Posterior vena cava (tissue), 2 donors: ENCODE measurements around the gene GNB1L. TPM values are rescaled to one million over a fixed set of nuclear protein-coding genes. Genes with fewer than 3 reads are reported as not detected.

Experiments used
- DNase-seq: peaks from one replicate; pipeline ENCODE4 v3.0.0-alpha.2; 2020; ENCODE audit warnings: low spot score
- intact Hi-C, 2 donors: fragments of 100-400 bp; cut with DNase I; formaldehyde crosslinking; loops; one replicate each; pipeline versions ENCODE4 v1.14.1 to v1.14.2; 2022 to 2023
- total RNA-seq, 2 donors: library from RNA; stranded (reverse); fragmentation: NEBNext Ultra II Directional; extraction: Animal tissue kit (Norgen Biotek cat#: 25700); gene quantifications; one replicate each; pipeline ENCODE4 v1.2.1, GENCODE V29; 2021
- donor health status: DM: yes; HTN: yes; CAD: no.
- donor health status: DM: yes; HTN: yes; CAD: no.

GNB1L gene
- total RNA-seq, 2 donors from 2014 or later, result 3.6 to 3.9 TPM

DNA sequence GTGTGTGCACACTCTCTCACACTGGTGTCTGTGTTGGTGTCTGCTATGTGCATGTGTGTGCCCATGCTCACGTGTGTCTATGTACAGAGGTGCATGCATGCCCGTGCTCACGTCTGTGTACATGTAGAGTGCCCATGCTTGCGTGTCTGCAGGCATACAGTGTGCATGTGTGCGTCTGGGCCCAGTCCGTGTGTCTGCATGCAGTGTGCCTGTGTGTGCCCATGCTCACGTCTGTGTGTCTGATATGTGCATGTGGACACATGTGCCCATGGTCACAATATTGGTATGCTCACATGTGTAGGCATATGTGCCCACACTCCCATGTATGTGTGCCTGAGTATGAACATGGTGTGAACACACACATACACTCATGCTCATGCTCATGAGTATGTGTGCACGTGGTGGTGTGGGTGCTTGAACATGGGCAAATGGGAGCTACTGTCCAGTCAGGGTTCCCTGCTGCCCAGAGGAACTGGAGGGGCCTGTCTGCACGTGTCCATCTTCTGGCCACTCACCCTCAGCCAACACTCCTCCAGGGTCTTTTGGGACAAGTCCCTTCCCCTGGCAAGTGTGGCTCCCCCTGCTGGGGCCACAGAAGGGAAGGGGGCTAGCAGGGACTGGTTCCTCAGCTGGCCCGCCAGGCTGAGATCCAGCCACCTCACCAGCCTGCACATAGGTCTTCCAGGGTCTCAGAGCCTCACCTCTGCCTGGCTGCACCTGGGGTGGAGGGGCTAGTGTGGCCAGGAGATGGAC is 101.4 kb downstream of the GNB1L start:
- no peak for DNase-seq
- intact Hi-C loops, result no loop called here

DNA sequence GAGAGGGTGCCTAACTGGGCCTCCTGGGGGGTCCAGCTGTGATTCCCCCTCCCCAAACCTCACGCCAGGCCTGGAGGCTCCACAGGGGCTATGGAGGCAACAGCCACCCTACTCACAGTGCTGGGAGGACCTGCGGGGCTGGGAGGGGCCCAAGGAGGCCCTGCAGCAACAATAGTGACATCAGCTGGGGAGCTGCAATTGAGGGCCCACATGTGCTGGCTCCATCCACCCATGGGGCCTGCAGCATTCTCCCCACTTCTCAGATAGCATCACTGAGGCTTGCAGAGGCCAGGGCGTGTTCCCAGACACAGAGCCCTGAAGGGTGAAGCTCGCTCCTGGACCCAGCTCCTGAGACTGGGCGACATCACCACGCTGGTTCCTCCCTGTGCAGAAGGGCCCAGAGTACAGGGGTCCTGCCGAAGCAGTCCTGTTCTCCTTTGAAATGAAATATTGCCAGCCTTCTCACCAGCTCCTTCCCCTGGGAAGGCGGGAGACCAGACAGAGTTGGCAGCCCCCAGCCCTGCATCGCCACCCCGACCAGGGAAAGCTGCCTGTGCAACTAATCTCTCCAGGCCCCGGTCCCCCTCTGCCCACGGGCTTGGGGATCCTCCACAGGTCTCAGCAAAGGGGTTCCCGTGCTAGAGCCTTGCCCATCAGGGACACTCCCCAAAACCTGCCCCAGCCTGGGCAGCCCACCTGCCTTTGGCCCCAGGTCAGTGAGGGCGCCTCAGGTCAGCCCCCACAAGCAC is 103.0 kb downstream of the GNB1L start:
- intact Hi-C loops, result no loop called here
- no peak for DNase-seq

DNA sequence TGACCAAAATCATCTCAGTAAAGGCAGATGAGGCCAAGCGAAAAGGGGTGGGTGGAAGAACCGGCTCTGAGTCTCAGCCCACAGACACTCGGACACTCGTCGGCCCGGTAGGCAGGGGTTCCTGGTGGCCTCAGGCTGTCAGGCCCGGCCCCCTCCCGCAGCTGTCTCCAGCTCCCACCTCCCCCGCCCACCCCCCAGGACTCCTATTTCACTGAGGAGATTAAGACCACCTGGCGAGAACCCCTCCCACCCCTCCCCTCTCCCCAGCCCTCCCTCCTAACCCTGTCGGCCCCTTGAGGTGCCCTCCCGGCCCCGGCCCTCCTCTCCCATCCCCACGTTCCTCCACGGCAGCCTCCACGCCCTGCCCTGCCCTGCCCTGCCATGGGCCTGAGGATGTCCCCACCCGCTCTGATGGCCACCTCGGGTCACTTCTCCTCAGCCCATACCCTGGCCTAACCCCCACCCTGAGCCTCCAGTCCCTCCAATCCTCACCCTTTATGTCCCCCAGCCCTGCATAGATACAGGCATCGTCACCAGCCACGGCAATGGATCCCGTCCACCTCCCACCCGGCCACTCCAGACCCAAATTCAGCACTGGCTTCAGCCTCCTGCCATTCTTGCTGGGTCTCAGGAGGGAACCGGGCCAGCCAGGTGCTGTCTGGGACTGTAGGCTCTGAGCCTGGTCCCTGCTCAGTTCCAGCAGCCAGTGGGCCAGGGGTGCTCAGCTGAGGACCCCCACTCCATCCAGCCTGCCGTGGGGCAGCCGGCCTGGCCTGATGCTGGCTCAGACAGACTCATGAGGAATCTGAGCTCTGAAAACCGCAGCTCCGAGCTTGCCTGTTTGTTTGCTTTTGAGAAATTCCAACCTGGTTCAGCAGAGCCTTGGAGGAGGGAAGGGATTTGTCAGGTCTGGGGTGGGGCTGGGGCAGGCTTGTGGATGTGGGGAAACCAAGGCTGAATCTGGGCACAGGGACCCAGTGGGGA is 103.9 kb downstream of the GNB1L start:
- intact Hi-C loops, result no loop called here
- DNase-seq, result no peak

DNA sequence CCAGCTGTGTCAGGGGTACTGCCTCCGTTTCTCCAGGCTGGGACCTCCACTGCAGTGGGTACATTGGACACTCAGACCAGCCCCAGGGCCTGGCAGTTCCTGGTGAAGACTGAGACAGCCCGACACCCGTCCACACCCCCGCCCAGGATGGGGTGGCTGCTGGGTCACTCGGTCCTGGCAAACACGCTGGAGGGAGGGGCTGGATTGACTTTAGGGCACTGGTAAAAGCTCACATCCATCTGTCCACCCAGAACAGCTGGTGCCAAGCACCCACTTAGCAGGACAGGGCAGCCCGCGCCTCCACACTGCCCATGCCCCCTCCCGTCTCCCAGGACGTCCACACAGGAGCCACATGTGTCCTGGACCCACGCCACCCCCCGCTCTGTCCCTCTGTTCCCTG is 104.8 kb downstream of the GNB1L start:
- DNase-seq, result no peak
- intact Hi-C loops, result no loop called here

DNA sequence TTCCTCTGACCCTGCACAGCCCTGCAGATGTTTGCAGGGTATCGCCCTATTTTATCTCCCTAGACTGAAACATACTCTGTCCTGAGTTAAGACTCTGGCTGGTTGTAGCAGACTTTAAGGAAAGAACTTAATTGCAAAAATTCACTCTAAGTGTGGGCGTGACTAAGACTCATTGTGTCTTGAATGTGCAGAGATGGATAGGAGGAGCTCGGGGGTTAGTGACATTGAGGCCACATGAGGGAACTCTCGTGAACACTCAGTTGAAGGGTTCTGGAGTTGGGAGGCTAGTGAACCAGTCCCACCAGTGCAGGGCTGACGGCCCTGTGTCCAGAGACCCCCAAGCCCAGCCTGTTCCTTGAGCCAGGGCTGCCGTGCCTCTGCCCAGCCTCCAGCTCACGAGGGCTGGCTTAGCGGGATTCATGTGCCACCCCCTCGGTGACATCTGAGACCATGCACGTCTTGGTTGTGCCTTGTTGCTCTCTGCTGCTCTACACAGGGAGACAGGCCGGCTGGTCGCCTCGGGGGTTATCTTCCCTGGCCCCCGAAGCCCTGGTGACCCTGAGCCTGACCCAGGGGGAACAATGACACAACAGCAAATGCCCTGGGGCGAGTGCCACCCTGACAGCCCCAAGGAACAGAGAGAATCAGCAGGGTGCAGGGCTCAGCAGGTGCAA is 105.5 kb downstream of the GNB1L start:
- intact Hi-C loops, result no loop called here
- DNase-seq, result no peak

DNA sequence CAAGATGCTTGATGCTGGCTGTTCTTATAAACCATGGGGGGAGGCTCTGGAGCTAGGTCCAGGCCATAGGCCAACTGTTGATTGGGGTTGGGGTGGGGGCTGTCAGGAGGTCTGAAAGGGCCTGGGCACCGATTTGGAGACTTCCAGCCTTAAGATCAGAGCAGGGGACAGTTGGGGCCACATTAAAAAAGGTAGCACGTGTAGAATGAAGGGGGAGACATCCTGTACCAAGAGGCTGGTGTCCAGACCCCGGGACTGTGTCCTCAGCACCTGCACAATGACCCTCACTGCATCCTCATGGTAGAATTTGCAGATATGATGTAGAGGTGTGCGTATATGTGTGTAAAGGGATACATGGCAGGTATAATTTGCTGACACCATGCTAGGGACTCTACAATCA is 106.5 kb downstream of the GNB1L start:
- intact Hi-C loops, result no loop called here
- DNase-seq, result no peak

DNA sequence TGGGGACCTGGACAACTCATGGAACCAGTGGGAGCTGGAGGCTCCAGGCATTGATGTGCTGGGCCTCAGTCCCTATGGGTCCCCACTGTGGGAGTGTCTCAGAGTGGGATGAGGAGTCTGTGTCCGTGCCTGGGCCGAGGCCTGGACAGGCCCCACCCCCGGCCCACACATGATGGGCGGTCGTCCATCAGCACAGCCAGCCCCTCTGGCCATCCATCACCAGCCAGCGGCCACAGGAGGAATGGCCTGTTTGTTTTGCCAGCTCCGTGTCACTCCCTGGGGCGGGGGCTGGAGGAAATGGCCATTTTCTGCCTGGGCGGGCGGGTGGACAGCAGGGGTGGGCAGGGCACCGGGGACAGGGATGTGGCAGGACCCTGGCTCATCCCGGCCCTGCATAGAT is 107.1 kb downstream of the GNB1L start:
- intact Hi-C loops, result no loop called here
- DNase-seq, result no peak

DNA sequence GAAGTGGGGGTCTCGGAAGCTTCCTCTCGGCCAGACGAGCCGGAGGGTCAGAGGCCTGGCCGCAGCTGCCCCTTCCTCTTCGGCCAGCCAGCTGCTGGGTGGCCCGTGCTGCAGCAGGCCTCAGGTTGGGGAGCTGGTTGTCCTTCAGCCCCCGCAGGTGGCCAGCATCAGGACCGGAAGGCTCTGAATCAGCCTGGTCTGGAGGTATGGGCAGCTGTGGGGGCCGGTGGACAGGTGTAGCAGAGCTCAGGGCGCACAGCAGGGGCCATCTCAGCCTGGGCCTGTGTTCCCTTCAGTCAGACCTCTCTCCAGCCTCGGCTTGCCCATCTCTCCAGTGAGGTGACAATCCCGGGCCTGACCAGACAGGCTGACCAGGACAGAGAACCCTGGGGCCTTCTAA is 107.9 kb downstream of the GNB1L start:
- no peak for DNase-seq
- intact Hi-C loops, result no loop called here

DNA sequence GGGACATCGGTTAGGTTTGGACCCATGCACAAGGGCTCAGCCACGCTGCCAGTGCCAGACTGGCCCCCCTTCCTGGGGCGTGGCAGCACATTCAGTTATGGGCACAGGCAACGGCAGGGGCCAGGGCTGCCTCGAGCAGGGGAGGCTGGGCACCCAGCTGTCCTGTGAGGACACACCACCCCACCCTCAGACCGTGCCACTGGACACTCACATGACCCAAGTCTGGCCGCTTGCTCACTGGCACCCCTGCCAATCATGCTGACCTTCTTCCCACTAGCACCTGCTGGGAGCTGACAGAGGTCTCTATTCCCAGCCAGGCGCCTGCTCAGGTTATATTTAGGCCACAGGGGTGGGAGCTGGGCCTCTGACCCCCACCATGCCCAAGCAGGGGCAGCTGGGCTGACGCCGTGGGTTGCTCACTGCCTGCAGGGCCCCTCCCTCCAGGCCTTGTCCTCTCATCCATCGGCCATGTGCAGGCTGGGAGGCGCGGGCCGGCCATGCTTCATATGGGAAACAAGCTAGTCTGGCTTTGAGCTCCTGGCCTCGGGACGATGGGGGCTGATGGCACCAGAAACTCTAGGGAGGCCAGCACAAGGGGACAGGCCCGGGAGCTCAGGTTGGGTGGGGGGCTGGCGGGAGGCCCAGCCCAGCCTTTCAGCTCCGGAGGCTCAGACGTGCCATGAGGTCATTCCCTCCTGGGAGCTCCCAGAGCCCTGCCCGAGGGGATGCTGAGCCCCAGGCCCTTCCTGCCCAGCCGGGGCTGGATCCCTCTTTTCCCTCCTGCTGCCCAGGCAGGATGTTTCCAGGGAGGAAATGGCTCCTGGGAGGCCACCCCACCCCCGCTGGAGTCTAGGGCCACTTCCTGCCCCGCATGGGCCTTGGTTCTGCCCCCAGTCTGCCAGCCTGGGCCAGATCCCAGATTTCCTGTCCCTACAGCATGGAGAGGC is 109.2 kb downstream of the GNB1L start:
- intact Hi-C loops, result no loop called here
- DNase-seq, result no peak

DNA sequence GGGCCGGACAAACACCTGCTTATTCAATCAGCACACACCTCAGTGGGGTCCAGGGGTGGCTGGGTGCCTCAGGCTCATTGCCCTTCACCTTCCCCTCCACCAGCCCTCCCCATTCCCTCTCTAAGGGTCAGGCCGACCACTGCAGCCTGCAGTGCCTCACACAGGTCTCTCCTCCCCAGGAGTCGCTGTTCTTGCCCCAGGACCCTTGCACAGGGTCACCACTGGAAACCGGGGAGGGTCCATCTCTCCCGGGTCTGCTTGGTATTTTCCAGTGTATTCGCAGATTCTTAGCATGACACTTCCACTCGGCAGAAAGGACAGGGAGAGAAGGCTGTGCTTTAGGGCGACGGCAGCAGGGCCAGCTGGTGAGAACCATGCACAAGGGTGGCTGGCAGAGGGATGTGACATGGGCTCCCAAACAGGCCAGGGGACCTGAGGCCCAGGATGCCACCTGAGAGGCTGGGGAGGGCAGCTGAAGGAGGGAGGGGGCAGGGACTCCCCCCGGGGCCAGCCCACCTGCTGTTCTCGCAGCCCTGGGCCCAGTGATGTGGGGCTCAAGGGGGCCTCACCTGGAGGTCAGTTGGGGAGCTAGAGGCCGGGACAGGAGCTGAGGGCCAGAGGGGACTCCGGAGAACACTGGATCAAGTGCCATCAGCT is 110.2 kb downstream of the GNB1L start:
- DNase-seq, result no peak
- intact Hi-C loops, result no loop called here

DNA sequence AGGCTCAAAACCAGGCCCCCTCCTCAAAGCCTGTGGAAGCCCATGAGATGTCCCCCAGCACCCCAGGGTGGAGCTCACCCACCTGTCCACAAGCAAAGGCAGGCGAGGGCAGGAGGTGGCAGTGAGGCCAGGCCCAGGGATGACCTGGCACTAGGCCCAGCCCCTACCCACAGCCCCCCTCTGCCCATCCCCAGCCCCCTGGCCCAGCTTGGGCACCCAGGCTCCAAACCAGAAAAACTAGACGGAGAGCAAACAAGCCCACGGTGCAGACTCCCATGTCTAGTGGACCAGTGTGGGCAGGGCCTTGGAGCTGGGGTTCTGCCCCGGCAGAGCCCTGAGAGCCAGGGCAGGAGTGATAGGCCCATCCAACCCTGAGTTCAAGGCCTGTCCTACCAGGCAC is 111.0 kb downstream of the GNB1L start:
- no peak for DNase-seq
- intact Hi-C loops, result no loop called here

DNA sequence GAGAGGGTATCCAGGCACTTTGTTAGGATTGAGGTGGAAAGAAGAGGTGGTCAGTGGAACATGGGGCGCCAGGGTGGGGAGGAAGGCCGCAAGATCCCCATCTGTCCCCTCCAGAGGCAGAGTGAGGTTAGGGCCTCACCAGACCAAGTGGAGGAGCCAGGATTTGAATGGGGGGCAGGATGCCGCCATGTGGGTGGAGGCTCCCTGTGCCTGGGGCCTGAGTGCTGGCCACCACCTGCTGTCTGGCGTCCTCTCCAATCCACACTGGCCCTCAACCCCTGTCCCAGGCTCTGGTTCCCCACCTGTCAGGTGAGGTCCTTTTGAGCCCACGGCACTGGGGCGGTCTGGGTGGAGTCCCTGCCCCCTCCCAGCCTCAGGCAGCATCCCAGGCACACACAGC is 111.6 kb downstream of the GNB1L start:
- intact Hi-C loops, result no loop called here
- DNase-seq, result no peak

DNA sequence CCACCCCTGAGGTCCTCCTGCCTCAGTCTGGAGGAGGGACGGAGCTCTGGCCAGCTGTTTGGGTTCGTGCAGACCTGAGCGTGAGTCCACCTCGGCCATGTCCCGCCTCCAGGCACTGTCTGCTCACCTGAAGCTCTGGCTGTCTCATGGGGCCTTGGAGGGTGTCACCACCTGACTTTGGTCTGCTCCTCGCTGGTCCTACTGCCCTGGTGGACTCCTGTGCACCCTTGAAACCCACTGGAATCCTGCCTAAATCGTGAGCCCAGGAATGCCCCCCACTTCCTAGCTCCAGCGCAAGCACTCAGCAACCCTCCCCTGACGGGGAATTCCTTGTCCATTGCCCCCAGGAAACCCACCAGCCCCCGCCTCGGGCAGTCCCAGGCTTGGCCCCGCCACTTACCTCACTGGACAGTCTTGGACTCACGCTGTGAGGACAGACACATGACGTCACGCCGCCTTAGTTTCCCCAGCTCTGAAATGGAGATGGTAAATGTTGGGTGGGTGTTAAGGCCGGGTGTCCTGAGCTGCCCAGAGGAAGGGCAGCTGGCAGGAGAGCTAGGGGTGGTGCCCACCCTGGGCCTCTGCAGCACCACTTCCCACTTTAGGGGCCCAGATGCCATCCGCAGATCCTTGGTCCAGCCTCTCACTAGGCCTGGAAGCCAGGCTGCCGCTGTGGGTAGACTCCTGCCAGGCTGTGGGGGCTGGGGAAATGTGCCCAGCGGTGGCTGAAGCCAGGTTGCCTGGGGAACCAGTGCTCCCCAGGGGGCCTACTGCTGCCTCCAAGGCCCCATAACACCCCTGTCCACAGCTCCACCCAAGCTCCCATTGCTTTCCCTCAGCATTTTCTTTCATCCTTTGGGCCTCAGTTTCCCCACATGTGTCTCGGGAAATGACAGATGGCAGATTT is 112.3 kb downstream of the GNB1L start:
- intact Hi-C loops, result no loop called here
- DNase-seq, result no peak

DNA sequence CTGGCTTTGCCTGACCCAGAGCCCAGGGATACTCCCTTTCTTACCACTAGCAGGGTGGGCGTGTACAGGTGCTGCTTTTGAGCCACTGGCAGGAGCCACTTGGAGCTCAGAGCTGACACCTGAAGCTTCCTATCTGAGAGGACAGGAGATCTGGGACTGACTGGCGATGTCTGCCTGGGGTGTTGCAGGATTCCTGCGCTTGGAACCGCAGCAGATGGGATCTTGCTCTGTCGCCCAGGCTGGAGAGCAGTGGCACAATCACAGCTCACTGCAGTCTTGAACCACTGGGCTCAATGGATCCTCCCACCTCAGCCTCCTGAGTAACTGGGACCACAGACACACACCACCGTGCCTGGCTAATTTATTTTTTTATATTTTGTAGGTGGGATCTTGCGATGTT is 113.6 kb downstream of the GNB1L start:
- no peak for DNase-seq
- intact Hi-C loops, result loop anchor here in 1 of 2 donors (1.0 kb wide), 1 partner anchor 24 kb away; no protein-coding TSS in a partner anchor

DNA sequence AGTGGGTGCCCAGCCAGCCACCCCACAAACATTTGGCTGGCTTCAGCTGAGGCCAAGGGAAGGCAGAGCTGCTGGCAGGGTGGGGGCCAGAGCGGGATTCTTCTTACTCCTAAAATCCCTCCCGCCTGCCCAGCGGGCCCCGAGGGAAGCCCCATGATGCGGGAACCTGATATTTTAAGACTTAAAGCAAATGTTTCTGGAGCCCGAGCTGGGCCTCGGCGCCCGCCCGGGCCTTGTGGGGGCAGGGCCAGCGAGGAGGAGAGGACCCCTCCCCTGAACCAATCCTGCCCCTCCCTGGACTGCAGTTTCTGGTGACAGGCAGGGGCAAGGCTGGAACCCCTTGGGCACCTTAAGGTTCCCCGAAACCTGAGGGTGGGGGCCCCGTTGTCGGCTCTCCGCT is 114.1 kb downstream of the GNB1L start:
- intact Hi-C loops, result no loop called here
- no peak for DNase-seq

DNA sequence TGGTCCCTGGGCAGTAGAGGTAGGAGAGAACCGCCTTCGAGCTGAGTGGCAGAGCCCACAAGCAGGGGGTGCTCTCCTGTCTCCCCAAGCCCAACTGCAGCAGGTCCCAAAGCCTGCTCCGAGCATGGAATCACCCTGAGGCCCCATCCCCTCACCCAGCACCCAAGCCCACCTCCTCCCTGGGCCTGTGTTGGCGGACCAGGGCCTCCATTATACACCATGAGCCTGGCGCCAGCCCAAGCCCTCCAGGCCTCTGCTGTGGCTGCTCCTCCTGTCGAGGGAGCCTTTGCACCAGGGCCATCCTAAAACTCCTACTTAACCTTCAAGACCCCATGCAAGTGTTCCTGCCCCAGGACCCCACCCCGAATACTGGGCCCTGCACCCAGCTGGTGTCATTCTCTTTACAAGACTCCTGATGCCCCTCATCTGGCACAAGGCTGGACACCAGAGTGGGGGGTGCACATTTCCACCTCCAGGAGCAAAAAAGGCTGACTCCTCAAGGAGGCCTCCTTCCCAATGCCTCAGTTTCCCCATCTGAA is 114.7 kb downstream of the GNB1L start:
- no peak for DNase-seq
- intact Hi-C loops, result no loop called here
